Gastroesophageal sphincter (tissue), 4 donors: Measurements from ENCODE around the gene WDR82. TPM values are rescaled to one million over a fixed set of nuclear protein-coding genes. Genes with fewer than 3 reads are reported as not detected.
A peak's percentile ranks its signal among the peaks of the same experiment; 100 is the strongest.

Source experiments
- ATAC-seq: fragments of 150-250 bp; one replicate; pipeline ENCODE4 v1.9.1; 2016; ENCODE audit warnings: mild to moderate bottlenecking, moderate library complexity
- H3K27ac ChIP-seq, 4 donors: fragments of 200-600 bp; sonication (generic) in 3 of 4; 1 replicate in 3 of 4; 2 replicates in 1 of 4; pipeline ENCODE4 v1.5.1; 2016 to 2019
- H3K27me3 ChIP-seq: fragments of 200-600 bp; sonication (generic); one replicate; pipeline ENCODE4 v1.5.1; 2019
- H3K36me3 ChIP-seq, 2 donors: fragments of 200-600 bp; sonication (generic); one replicate each; pipeline ENCODE4 v1.5.1; 2019; ENCODE audit warnings: control low read depth in 1 of 2
- H3K4me1 ChIP-seq, 3 donors: fragments of 200-600 bp; sonication (generic); 1 replicate in 2 of 3; 2 replicates in 1 of 3; pipeline ENCODE4 v1.5.1; 2016 to 2019; ENCODE audit warnings: control low read depth in 2 of 3
- H3K4me3 ChIP-seq, 2 donors: fragments of 200-600 bp; sonication (generic); one replicate each; pipeline ENCODE4 v1.5.1; 2019; ENCODE audit warnings: mild to moderate bottlenecking in 1 of 2, moderate library complexity in 1 of 2
- H3K9me3 ChIP-seq, 3 donors: fragments of 200-600 bp; sonication (generic); one replicate each; pipeline ENCODE4 v1.5.1; 2017 to 2019; ENCODE audit warnings: control low read depth in 2 of 3
- EP300 ChIP-seq: sonication (generic); formaldehyde crosslinking; IDR thresholded peaks from one replicate; pipeline ENCODE4 v1.6.1; 2017; ENCODE audit warnings: antibody characterized with exemption, mild to moderate bottlenecking
- POLR2A ChIP-seq, 2 donors: fragments of 450-650 bp; IDR thresholded peaks; one replicate each; pipeline ENCODE4 v1.6.1; 2017; ENCODE audit warnings: antibody characterized with exemption in 2 of 2, mild to moderate bottlenecking in 2 of 2, moderate library complexity in 1 of 2
- POLR2AphosphoS5 ChIP-seq: sonication (generic); formaldehyde crosslinking; IDR thresholded peaks from one replicate; pipeline ENCODE4 v1.6.1; 2017; ENCODE audit warnings: antibody characterized with exemption
- WGBS, 2 donors: methylation state at CpG; one replicate each; pipeline ENCODE4 v1.1.5; 2018; ENCODE audit warnings: low coverage in 1 of 2; 5-methylcytosine and 5-hydroxymethylcytosine counted together
- total RNA-seq, 4 donors: library from RNA; depleted of rRNA; stranded (reverse); fragments of >200 nt; gene quantifications; one replicate each; pipeline ENCODE4 v1.1.0, GENCODE V29; 2016
- TF ChIP-seq, protein P1 (sequence below), 4 experiments: fragments of 200-600 bp in 2 of 4; fragments of 450-650 bp in 2 of 4; sonication (generic) in 1 of 4; IDR thresholded peaks; one replicate each; pipeline ENCODE4 v1.5.1; 2017 to 2019; ENCODE audit warnings: antibody characterized with exemption in 4 of 4, mild to moderate bottlenecking in 2 of 4, moderate library complexity in 2 of 4

Gene WDR82
- total RNA-seq, 4 donors from 2014 or later: 63.7 to 92.0 (median 86.7) TPM

DNA sequence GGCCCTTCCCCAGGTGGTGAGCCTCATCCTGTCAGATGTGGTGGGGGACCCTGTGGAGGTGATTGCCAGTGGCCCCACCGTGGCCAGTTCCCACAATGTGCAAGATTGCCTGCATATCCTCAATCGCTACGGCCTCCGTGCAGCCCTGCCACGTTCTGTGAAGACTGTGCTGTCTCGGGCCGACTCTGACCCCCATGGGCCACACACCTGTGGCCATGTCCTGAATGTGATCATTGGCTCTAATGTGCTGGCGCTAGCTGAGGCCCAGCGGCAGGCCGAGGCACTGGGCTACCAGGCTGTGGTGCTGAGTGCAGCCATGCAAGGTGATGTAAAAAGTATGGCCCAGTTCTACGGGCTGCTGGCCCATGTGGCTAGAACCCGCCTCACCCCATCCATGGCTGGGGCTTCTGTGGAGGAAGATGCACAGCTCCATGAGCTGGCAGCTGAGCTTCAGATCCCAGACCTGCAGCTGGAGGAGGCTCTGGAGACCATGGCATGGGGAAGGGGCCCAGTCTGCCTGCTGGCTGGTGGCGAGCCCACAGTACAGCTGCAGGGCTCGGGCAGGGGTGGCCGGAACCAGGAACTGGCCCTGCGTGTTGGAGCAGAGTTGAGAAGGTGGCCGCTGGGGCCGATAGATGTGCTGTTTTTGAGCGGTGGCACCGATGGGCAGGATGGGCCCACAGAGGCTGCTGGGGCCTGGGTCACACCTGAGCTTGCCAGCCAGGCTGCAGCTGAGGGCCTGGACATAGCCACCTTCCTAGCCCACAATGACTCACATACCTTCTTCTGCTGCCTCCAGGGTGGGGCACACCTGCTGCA is 14.0 kb upstream of the WDR82 start:
- H3K4me1 ChIP-seq: peaks cover 0 to 11% (median 6%) of the 10 kb centered on the region in 3 donors
- TF ChIP-seq EP300 (no peak), POLR2AphosphoS5 (no peak), POLR2A (IDR thresholded peaks at IDR 0.05) (no peak)
- TF ChIP-seq, protein P1, sequence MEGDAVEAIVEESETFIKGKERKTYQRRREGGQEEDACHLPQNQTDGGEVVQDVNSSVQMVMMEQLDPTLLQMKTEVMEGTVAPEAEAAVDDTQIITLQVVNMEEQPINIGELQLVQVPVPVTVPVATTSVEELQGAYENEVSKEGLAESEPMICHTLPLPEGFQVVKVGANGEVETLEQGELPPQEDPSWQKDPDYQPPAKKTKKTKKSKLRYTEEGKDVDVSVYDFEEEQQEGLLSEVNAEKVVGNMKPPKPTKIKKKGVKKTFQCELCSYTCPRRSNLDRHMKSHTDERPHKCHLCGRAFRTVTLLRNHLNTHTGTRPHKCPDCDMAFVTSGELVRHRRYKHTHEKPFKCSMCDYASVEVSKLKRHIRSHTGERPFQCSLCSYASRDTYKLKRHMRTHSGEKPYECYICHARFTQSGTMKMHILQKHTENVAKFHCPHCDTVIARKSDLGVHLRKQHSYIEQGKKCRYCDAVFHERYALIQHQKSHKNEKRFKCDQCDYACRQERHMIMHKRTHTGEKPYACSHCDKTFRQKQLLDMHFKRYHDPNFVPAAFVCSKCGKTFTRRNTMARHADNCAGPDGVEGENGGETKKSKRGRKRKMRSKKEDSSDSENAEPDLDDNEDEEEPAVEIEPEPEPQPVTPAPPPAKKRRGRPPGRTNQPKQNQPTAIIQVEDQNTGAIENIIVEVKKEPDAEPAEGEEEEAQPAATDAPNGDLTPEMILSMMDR (IDR thresholded peaks at IDR 0.05): no peak
- 97% methylated on average over 6 of the region's 20 CpGs; no CpG with 5 or more reads in 1 of the 2 donors for WGBS, 2 donors
- peaks cover 0 to 60% of the 10 kb centered on the region in 2 donors for H3K36me3 ChIP-seq
- H3K27ac ChIP-seq: no peak overlapping the region
- ATAC-seq: no peak
- H3K27me3 ChIP-seq: peaks cover 3% of the 10 kb centered on the region
- H3K4me3 ChIP-seq: no peak overlapping the region
- no peaks in the 10 kb centered on the region for H3K9me3 ChIP-seq

DNA sequence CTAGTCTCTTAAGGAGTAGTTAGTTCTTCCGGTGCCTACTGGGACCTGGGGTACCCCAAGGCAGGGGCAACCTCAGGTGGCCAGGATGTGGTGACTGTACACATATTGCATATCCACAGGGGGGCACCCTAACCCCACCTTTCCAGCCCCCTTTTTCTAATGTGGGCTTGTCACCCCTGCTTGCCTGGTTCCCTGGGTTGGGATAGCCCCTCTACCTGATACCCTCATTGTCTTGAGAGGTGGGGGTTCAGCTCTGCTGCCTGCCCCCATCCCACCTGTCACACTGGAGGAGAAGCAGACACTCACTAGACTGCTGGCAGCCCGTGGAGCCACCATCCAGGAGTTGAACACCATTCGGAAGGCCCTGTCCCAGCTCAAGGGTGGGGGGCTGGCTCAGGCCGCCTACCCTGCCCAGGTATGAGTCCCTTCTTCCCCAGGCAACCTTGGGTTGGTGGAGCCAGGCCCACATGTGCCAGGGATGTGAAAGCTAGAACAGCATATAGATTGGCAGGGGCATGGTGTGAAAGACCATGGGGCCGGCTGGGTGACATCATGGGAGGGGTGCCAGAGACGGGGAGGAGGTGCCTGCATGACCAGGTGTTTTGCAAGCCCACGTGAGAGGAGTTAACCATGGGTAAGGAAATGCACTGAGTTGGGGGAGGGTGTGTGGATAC is 13.2 kb upstream of the WDR82 start:
- no peak for TF ChIP-seq POLR2AphosphoS5
- TF ChIP-seq, protein P1 (IDR thresholded peaks at IDR 0.05): peak in 2 of 4 experiments; percentile 22 to 45
- WGBS, 2 donors: 72 to 74% methylated on average over 2 to 3 of the region's 7 CpGs
- Histone ChIP-seq H3K4me1 (peaks cover 0 to 18% (median 10%) of the 10 kb centered on the region in 3 donors), H3K27ac (no peak overlapping the region), H3K9me3 (no peaks in the 10 kb centered on the region), H3K4me3 (no peak overlapping the region), H3K36me3 (peaks cover 0 to 60% of the 10 kb centered on the region in 2 donors), H3K27me3 (no peaks in the 10 kb centered on the region)
- no peak for ATAC-seq

DNA sequence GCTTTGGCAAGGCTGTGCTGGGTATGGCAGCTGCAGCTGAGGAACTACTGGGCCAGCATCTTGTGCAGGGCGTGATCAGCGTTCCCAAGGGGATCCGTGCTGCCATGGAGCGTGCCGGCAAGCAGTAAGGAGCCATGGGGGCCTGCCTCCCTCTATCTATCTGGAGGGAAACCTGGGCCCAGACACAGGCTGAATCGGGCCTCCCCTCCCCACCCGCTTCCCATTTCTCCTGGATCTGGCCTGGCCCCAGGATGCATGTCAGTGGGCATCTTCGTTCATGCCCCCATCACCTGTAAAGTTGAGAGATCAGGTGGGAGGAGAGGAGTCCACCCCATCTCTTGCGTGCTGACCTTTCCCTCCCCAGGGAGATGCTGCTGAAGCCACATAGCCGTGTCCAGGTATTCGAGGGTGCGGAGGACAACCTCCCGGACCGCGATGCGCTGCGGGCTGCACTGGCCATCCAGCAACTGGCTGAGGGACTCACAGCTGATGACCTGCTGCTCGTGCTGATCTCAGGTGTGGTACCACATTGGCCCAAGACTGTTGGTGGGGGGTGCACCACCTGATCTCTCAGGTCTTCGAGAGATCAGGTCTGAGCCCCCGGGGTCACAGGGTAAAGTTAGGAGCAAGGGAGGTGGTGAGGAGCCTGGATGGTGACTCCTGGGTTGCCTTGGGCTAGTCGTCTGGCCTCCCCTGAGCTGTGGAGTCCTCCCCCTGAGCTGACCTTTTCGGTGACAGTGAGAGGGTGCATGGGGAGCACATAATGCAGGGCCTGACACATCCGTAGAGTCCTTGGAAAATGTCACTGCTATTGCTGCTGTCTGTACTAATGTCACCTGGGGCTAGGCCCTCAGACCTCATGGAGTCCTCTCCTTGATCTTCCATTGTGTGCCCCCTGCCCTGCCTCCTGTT is 12.4 kb upstream of the WDR82 start:
- ATAC-seq: no peak
- Histone ChIP-seq H3K27ac (no peak overlapping the region), H3K27me3 (no peaks in the 10 kb centered on the region), H3K9me3 (no peaks in the 10 kb centered on the region), H3K4me3 (no peak overlapping the region), H3K36me3 (peaks cover 0 to 57% of the 10 kb centered on the region in 2 donors), H3K4me1 (peaks cover 0 to 23% (median 10%) of the 10 kb centered on the region in 3 donors)
- WGBS, 2 donors: 60% methylated on average over 1 of the region's 23 CpGs; no CpG with 5 or more reads in 1 of the 2 donors
- TF ChIP-seq POLR2AphosphoS5: no peak
- no peak for TF ChIP-seq POLR2A (IDR thresholded peaks at IDR 0.05)
- TF ChIP-seq EP300: no peak
- TF ChIP-seq, protein P1 (IDR thresholded peaks at IDR 0.05): no peak

DNA sequence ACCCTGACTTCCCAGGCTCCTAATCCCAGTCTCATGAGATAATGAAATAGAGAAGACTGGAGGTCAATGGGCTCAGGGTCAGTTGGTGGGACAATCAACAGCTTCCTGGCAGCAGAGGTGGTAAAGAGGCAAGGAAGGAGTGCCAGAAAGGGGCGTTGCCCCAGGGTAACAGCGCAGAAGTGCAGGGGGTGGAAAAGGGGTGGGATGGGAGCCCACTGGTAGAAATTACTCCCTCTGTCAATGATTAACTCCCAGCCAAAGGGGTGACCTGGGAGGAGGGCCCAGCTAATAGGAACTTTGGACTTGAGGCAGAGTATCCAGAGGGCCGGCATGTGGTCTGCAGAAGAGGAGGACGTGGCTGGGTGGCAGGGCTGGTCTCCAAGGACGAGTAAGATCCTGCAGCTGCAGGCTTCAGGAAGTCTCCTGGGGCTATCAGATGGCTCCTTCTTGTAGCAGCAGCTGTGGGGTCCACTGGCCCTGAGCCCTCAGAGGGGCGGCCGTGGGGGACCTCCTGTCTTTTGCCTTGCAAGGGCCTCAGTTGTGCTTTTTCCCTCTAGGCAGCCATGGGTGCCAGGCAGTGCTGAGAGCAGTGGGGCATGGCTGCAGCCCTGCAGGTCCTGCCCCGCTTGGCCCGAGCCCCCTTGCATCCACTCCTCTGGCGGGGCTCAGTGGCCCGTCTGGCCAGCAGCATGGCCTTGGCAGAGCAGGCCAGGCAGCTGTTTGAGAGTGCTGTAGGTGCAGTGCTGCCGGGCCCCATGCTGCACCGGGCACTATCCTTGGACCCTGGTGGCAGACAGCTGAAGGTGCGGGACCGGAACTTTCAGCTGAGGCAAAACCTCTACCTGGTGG is 11.5 kb upstream of the WDR82 start:
- H3K27ac ChIP-seq: no peak overlapping the region
- ATAC-seq: no peak
- no peak overlapping the region for H3K4me3 ChIP-seq
- no peaks in the 10 kb centered on the region for H3K27me3 ChIP-seq
- TF ChIP-seq POLR2A (IDR thresholded peaks at IDR 0.05): no peak
- TF ChIP-seq, protein P1 (IDR thresholded peaks at IDR 0.05): no peak
- no peak for TF ChIP-seq EP300
- TF ChIP-seq POLR2AphosphoS5: no peak
- peaks cover 0 to 23% (median 10%) of the 10 kb centered on the region in 3 donors for H3K4me1 ChIP-seq
- 81% methylated on average over 7 of the region's 15 CpGs; no CpG with 5 or more reads in 1 of the 2 donors for WGBS, 2 donors
- peaks cover 0 to 48% of the 10 kb centered on the region in 2 donors for H3K36me3 ChIP-seq
- no peaks in the 10 kb centered on the region for H3K9me3 ChIP-seq
